KMS-11 (cell line): ENCODE results near the gene GNG3.

Experiments used
- H2AFZ ChIP-seq: fragments of 200-600 bp; sonication (generic); 2 replicates; pipeline ENCODE4 v1.6.1; 2016; ENCODE audit warnings: antibody characterized with exemption, mixed run types, low read depth
- H3K27ac ChIP-seq: fragments of 200-600 bp; sonication (generic); 2 replicates; pipeline ENCODE4 v1.6.1; 2016; ENCODE audit warnings: mild to moderate bottlenecking, mixed run types
- H3K27me3 ChIP-seq: fragments of 200-600 bp; sonication (generic); 2 replicates; pipeline ENCODE4 v1.6.1; 2017; ENCODE audit warnings: mild to moderate bottlenecking, low read depth, mixed run types, moderate library complexity; ENCODE audit not compliant: insufficient read depth
- H3K36me3 ChIP-seq: fragments of 200-600 bp; sonication (generic); 2 replicates; pipeline ENCODE4 v1.6.1; 2017; ENCODE audit warnings: mild to moderate bottlenecking, mixed run types; ENCODE audit not compliant: insufficient read depth
- H3K4me1 ChIP-seq: fragments of 200-600 bp; sonication (generic); 2 replicates; pipeline ENCODE4 v1.6.1; 2016; ENCODE audit warnings: mild to moderate bottlenecking, low read depth, mixed run types; ENCODE audit not compliant: poor library complexity, severe bottlenecking
- H3K4me2 ChIP-seq: fragments of 200-600 bp; sonication (generic); 2 replicates; pipeline ENCODE4 v1.7.0; 2016; ENCODE audit warnings: mild to moderate bottlenecking, mixed run types
- H3K4me3 ChIP-seq: fragments of 200-600 bp; sonication (generic); IDR thresholded peaks from 2 replicates; pipeline ENCODE4 v1.6.1; 2017; ENCODE audit warnings: low read depth, low read length, mixed read lengths; ENCODE audit not compliant: insufficient read depth
- H3K79me2 ChIP-seq: fragments of 200-600 bp; sonication (generic); 2 replicates; pipeline ENCODE4 v1.6.1; 2016; ENCODE audit warnings: low read depth, mixed run types; ENCODE audit not compliant: insufficient read depth
- H3K9ac ChIP-seq: fragments of 200-600 bp; sonication (generic); 2 replicates; pipeline ENCODE4 v1.6.1; 2016; ENCODE audit warnings: mild to moderate bottlenecking, mixed run types
- H4K20me1 ChIP-seq: fragments of 200-600 bp; sonication (generic); 2 replicates; pipeline ENCODE4 v1.6.1; 2016; ENCODE audit warnings: mild to moderate bottlenecking, mixed run types; ENCODE audit not compliant: insufficient read depth
- CTCF ChIP-seq: fragments of 200-600 bp; sonication (generic); conservative IDR thresholded peaks from 2 replicates; pipeline ENCODE4 v1.6.1; 2017; ENCODE audit warnings: low read depth, mild to moderate bottlenecking, antibody characterized with exemption, low read length, moderate library complexity, mixed read lengths

GNG3 gene

GRCh38 chr11:62707277-62707861 lies at the start of gene GNG3, which contains the start of gene BSCL2:
GNG3 (plus strand) TSS chr11:62707676; CDS start chr11:62708296, 620 bp downstream.
BSCL2 (minus strand) TSS chr11:62707424; CDS start chr11:62707195, 229 bp downstream.
- no peak within 1 kb of the TSS for H3K4me3 ChIP-seq
- H3K27ac ChIP-seq = no peak within 1 kb of the TSS
- peak within 1 kb of the TSS; percentile 97 for H3K4me2 ChIP-seq
- no peak for TF ChIP-seq CTCF
- H4K20me1 ChIP-seq = no peaks in the 10 kb centered on the region
- no peak within 1 kb of the TSS; the same call in 1 of the 2 replicates for H3K9ac ChIP-seq
- no peaks in the 10 kb centered on the region for H3K27me3 ChIP-seq
- H2AFZ ChIP-seq = peak within 1 kb of the TSS; percentile 50
- H3K79me2 ChIP-seq = peaks cover 9% of the 10 kb centered on the region; the same call in 1 of the 2 replicates
- H3K4me1 ChIP-seq = peaks cover 54% of the 10 kb centered on the region
- no peaks in the 10 kb centered on the region for H3K36me3 ChIP-seq

- Histone ChIP-seq H3K9ac (peak overlapping the region; percentile 67; the same call in 1 of the 2 replicates), H2AFZ (peak overlapping the region; percentile 84), H3K4me1 (peaks cover 9% of the 10 kb centered on the region), H3K27me3 (no peaks in the 10 kb centered on the region), H3K4me3 (no peak overlapping the region), H3K36me3 (no peaks in the 10 kb centered on the region), H3K79me2 (no peaks in the 10 kb centered on the region), H4K20me1 (no peaks in the 10 kb centered on the region), H3K4me2 (peak overlapping the region; percentile 71), H3K27ac (peak overlapping the region; percentile 45; the same call in 1 of the 2 replicates)
- TF ChIP-seq CTCF = no peak
Observed at GRCh38 chr11:62664405-62665074, 42.9 kb upstream of the GNG3 start.

- H3K36me3 ChIP-seq = no peaks in the 10 kb centered on the region
- no peak for TF ChIP-seq CTCF
- no peaks in the 10 kb centered on the region for H3K27me3 ChIP-seq
- H2AFZ ChIP-seq = peak within 1 kb of the TSS; percentile 84
- peaks cover 9% of the 10 kb centered on the region for H3K4me1 ChIP-seq
- no peaks in the 10 kb centered on the region for H3K79me2 ChIP-seq
- H3K27ac ChIP-seq = peak within 1 kb of the TSS; percentile 45; the same call in 1 of the 2 replicates
- H3K9ac ChIP-seq = peak within 1 kb of the TSS; percentile 67; the same call in 1 of the 2 replicates
- H4K20me1 ChIP-seq = no peaks in the 10 kb centered on the region
- H3K4me2 ChIP-seq = peak within 1 kb of the TSS; percentile 71
- H3K4me3 ChIP-seq = no peak within 1 kb of the TSS
Observed at GRCh38 chr11:62665075-62665598, 42.3 kb upstream of the GNG3 start, which contains the start of the genes C11orf98 and CSKMT. C11orf98 (minus strand) TSS chr11:62665210; CDS start chr11:62665169, 41 bp downstream. CSKMT (plus strand) TSS chr11:62665312; CDS start chr11:62665880, 568 bp downstream.

- Histone ChIP-seq H4K20me1 (no peaks in the 10 kb centered on the region), H3K36me3 (no peaks in the 10 kb centered on the region), H3K27me3 (no peaks in the 10 kb centered on the region), H3K4me1 (peaks cover 10% of the 10 kb centered on the region), H3K4me3 (no peak overlapping the region), H3K9ac (no peak overlapping the region), H3K79me2 (no peaks in the 10 kb centered on the region), H2AFZ (no peak overlapping the region; the same call in 1 of the 2 replicates), H3K27ac (no peak overlapping the region), H3K4me2 (peak overlapping the region; percentile 71; the same call in 1 of the 2 replicates)
- TF ChIP-seq CTCF = no peak
Observed at GRCh38 chr11:62665599-62666258, 41.7 kb upstream of the GNG3 start.
